Activated naive CD8-positive, alpha-beta T cell treated with anti-CD3 and anti-CD28 coated beads, Interleukin-2, amount 10 ng/mL, durations not matched to agents 7 days and 5 days (primary cell): ENCODE results near the gene ZNF512B. TPM values are rescaled to one million over a fixed set of nuclear protein-coding genes. Genes with fewer than 3 reads are reported as not detected.

Source experiments
- ATAC-seq: fragments of 150-1000 bp; cut with Tn5 transposase; one replicate; pipeline ENCODE4 v1.10.0; 2021; ENCODE audit warnings: low read depth, moderate library complexity
- POLR2A ChIA-PET: fragments of 350-600 bp; sonication (Branson Sonifier 250); formaldehyde crosslinking; loops from one replicate; lab custom pipeline; 2021; ENCODE audit warnings: antibody characterized with exemption; lab: Charles Lee
- DNase-seq: peaks from one replicate; pipeline ENCODE4 v3.0.0; 2021
- H3K27ac Mint-ChIP-seq: one replicate; pipeline ENCODE4 v1.8.0; 2022; ENCODE audit warnings: mild to moderate bottlenecking, mixed read lengths
- H3K27me3 Mint-ChIP-seq: one replicate; pipeline ENCODE4 v1.8.0; 2022; ENCODE audit warnings: mild to moderate bottlenecking, moderate library complexity, mixed read lengths
- H3K36me3 Mint-ChIP-seq: one replicate; pipeline ENCODE4 v1.8.0; 2021; ENCODE audit warnings: mild to moderate bottlenecking, mixed read lengths
- H3K4me1 Mint-ChIP-seq: one replicate; pipeline ENCODE4 v1.8.0; 2021; ENCODE audit warnings: mixed read lengths
- H3K4me3 Mint-ChIP-seq: one replicate; pipeline ENCODE4 v1.8.0; 2022; ENCODE audit warnings: mild to moderate bottlenecking, moderate library complexity, mixed read lengths
- H3K9me3 Mint-ChIP-seq: one replicate; pipeline ENCODE4 v1.8.0; 2021; ENCODE audit warnings: mixed read lengths
- total RNA-seq, 2 experiments: library from RNA; stranded (reverse); gene quantifications; one replicate each; pipeline ENCODE4 v1.2.3, GENCODE V29; 2021

The ZNF512B gene
- total RNA-seq, 2 experiments from 2014 or later: 15.4 TPM

DNA sequence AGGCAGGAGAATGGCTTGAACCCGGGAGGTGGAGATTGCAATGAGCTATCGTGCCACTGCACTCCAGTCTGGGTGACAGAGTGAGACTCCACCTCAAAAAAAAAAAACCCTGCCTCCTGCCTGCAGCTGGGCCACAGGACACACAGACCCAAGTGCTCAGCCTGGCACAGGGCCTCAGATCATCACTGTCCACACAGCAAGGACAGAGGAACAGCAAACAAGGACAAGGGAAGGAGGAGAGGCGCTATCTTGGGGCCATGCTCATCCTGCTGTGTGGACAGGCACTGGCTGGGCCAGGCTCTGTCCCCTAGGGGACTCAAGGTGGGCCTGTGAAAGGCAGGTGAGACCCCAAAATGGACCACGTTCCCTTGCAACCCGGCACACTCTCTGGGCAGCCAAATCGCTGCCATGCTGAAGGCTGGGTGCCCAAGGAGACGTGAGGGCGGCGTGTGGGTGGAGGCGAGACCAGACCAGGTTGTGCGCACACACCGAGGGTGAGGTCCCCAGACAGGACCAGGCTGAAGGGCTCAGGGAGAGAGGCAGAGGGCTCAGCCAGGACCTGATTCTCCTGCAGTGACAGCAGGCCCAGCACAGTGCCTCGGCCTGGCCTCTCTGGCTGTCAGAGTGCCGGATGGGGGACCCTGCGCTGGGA, 22.6 kb downstream of the ZNF512B start:
- Mint-ChIP-seq H3K27me3 (no peaks in the 10 kb centered on the region), H3K36me3 (peaks cover 2% of the 10 kb centered on the region), H3K4me3 (peak overlapping the region; percentile 53), H3K27ac (peak overlapping the region; percentile 36), H3K4me1 (peaks cover 22% of the 10 kb centered on the region), H3K9me3 (no peaks in the 10 kb centered on the region)
- POLR2A ChIA-PET: interaction anchor here (0.7 kb wide), 1 partner anchor 919 kb away, joined by 3 read pairs; no protein-coding TSS in a partner anchor
- DNase-seq: no peak
- ATAC-seq: no peak

DNA sequence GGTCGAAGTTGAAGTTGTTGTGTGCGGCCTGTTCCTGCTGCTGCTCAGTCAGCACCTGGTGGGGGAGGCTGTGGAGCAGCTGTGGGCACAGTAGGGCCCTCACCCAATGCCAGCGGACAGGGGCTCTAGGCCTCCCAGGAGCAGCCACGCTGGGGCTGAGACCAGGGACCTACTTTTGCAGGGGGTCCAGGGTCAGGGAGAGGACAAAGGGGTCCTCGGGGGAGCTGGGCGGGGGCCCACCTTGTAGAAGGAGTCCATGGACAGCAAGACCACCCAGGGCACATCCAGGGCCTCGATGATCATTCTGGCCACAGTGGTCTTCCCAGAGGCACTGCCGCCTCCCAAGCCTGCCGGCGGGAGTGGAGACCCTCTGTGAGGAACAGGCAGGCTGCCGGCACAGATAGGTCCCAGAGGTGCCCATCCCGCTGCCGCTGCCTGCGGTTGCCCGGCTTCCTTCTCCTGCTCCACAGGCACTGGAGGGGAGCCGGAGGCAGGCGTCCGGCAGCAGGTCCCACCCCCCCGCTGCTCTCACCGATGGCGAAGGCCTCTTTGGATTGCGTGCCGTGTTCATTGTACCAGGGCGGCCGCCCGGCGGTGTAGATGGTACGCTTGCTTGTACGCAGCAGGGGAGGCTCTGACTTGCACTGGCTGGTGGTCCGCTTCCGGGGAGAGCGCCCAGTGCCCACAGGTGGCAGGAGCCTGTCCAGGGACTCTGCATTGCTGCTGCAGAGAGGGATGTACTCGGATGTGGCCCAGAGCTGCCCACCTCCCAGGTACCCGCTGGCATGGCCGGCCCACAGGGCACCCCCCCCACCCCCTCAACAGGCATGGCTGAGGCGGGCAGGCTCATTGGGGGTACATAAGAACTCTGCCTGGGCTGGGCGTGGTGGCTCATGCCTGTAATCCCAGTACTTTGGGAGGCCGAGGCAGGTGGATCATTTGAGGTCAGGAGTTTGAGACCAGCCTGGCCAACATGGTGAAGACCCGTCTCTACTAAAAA, 23.5 kb downstream of the ZNF512B start:
- H3K4me3 Mint-ChIP-seq: no peak overlapping the region
- no peaks in the 10 kb centered on the region for H3K27me3 Mint-ChIP-seq
- POLR2A ChIA-PET: no interaction called here
- peaks cover 26% of the 10 kb centered on the region for H3K4me1 Mint-ChIP-seq
- no peak for ATAC-seq
- H3K9me3 Mint-ChIP-seq: no peaks in the 10 kb centered on the region
- no peak for DNase-seq
- peaks cover 2% of the 10 kb centered on the region for H3K36me3 Mint-ChIP-seq
- H3K27ac Mint-ChIP-seq: peak overlapping the region; percentile 30

DNA sequence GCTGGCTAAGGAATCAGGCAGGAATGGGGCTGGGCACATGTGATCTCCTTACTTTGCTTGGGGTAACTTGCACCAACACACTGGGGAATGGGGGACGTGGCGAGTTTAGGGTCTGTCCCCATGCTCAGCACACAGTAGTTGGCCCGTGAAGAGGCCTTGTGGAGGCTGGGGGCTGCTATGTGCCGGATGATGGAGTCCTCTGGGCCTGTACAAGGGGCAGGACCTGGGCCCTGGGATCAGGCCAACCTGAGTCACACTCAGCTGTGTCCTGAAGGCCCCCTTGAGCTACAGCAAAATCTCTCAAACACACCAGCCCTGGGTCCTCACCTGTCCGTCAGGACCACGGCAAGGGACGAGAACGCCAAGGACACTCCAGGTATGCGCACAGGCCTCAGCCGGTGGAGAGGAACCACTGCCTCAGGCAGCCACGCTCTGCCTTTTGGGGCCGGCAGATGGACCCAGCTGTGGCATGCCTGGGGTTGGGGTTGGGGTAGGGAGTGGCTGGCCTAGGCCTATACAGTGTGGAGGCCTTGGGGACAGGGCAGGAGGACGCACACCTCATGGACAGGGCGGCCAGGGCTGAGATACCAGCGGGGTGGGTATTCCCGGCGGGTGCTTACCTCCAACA, 24.6 kb downstream of the ZNF512B start:
- no peak overlapping the region for H3K27ac Mint-ChIP-seq
- ATAC-seq (no peak), DNase-seq (no peak)
- no peaks in the 10 kb centered on the region for H3K9me3 Mint-ChIP-seq
- no peak overlapping the region for H3K4me3 Mint-ChIP-seq
- peaks cover 28% of the 10 kb centered on the region for H3K4me1 Mint-ChIP-seq
- H3K27me3 Mint-ChIP-seq: no peaks in the 10 kb centered on the region
- POLR2A ChIA-PET: no interaction called here
- peaks cover 2% of the 10 kb centered on the region for H3K36me3 Mint-ChIP-seq

DNA sequence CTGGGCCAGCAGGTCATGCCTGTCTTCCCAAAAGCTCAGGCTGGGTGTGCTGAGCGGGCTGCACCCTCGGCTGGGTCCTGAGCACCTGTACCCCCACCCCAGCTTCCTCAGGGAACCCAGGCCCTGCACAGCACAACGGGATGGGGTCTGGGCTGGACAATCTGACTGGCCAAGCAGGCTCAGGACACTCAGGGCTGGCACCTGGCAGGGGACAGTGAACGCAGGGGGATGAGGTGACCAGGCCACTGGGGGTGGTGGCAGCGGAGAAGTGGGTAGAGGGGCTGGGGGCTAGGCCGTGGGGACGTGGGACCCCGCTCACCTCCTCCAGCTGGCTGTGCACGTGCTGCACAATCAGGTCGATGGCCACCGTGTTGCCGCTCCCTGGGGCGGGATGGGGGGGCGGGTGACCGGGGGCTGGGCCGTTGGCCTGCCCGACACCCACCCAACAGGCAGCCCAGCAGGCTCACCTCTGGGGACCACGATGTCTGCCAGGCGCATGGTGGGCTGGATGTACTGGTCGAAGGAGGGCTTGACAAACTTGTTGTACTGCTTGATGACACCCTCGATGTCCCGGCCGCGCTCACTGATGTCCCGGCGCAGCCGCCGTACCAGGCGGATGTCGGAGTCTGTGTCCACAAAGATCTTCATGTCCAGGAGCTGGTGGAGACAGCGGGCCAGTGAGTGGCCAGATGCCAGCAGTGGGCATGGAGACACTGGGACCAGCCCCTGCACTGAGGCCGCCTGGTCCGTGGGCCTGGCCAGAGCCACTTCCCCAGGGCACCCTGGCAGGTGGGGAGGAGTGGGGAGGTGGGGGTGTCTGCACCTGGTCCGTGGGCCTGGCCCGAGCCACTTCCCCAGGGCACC, 25.4 kb downstream of the ZNF512B start:
- Mint-ChIP-seq H3K9me3 (no peaks in the 10 kb centered on the region), H3K27me3 (no peaks in the 10 kb centered on the region), H3K27ac (no peak overlapping the region), H3K4me3 (no peak overlapping the region), H3K36me3 (peaks cover 2% of the 10 kb centered on the region), H3K4me1 (peaks cover 28% of the 10 kb centered on the region)
- no peak for ATAC-seq
- DNase-seq: no peak
- POLR2A ChIA-PET: no interaction called here

DNA sequence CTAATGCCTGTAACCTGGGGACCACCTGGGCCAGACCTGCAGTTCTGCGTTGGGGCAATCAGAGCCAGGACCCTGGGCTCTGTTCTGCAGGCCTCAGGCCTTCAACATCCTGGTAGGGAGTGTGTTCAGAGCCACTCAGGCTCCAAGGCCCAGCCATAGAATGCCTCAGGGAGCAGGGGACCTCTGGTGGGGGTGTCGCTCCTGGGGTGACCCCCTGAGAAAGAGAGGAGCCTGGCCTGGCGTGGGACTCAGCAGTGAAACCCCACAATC, 26.0 kb downstream of the ZNF512B start:
- no peak overlapping the region for H3K4me3 Mint-ChIP-seq
- H3K4me1 Mint-ChIP-seq: peaks cover 23% of the 10 kb centered on the region
- POLR2A ChIA-PET: no interaction called here
- H3K36me3 Mint-ChIP-seq: peaks cover 2% of the 10 kb centered on the region
- H3K9me3 Mint-ChIP-seq: no peaks in the 10 kb centered on the region
- no peak for ATAC-seq
- H3K27me3 Mint-ChIP-seq: no peaks in the 10 kb centered on the region
- DNase-seq: no peak
- no peak overlapping the region for H3K27ac Mint-ChIP-seq

DNA sequence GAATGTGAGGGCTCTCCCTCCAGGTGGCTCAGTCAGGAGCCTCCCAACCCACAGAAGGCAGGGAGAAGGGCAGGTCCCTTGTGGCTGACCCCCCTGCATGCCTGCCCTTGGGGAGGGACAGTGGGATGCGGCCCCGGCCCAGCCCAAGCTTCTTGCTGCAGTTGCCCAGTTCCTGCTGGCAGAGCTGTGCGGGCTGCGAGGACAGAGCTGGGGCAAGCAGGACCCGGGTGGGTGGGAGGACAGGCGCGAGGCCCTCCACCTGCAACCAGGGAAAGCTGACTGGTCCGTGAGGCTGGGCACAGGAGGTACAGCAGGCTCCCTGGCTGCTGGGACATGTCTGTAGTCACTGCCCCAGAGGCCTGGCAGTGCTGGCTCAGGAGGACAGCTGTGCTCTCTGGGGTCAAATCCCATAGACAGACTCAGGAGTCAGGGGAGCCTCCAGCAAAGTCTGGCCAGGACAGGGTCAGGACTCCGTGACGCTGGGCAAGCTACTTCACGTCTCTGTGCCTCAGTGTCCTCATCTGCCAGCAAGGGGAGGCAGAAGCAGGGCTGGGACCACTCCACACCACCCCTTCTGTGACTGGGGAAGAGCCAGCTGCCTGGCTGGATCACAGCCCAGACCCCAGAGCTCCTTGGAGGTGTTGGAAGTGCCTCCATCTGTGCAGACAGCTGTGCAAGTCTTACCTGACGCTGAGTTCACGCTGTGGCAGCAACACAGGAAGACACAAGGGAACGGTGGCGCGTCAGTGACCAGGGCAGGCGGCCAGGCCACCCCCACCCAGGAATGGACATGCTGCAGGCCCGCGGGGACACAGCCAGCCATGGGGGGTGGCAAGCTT, 26.5 kb downstream of the ZNF512B start:
- no peak overlapping the region for H3K27ac Mint-ChIP-seq
- peaks cover 19% of the 10 kb centered on the region for H3K4me1 Mint-ChIP-seq
- peaks cover under 1% of the 10 kb centered on the region for H3K36me3 Mint-ChIP-seq
- POLR2A ChIA-PET: no interaction called here
- DNase-seq: no peak
- H3K4me3 Mint-ChIP-seq: no peak overlapping the region
- H3K27me3 Mint-ChIP-seq: no peaks in the 10 kb centered on the region
- no peaks in the 10 kb centered on the region for H3K9me3 Mint-ChIP-seq
- ATAC-seq: no peak

DNA sequence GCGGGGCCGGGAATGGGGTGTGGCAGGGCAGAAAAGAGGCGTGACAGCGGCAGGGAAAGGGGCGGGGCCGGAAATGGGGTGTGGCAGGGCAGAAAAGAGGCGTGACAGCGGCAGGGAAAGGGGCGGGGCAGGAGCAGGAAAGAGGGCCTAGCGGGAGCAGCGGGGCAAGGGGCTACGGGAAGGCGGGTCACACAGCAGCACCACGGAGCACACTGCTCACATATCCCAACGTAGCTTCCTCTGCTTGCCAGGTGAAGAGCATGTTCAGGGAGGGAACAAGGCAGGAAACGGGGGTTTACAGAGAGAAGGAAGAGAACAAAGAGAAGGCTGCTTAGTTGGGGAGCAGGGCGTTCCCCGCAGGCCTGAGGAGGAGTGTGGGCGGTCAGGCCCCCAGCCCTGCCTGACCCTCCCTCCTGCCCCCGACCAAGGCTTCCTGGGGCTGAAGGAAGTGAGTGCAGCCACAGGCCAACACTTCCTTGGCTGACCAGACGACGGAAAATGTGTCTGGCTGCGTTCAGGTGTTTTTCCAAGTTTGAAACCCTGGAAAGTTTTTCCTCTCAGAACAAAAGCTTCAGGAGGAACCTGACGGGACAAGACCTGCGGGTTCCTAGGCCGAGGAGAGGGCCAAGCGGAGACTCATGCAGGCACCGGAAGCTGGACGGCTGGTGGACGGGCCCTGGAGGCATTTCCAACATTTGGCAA, 27.3 kb downstream of the ZNF512B start:
- Mint-ChIP-seq H3K27me3 (no peaks in the 10 kb centered on the region), H3K4me1 (peaks cover 14% of the 10 kb centered on the region), H3K27ac (peak overlapping the region; percentile 90), H3K36me3 (peaks cover 5% of the 10 kb centered on the region), H3K4me3 (peak overlapping the region; percentile 63), H3K9me3 (no peaks in the 10 kb centered on the region)
- POLR2A ChIA-PET: interaction anchor here (1.5 kb wide), 1 partner anchor 14 kb away, joined by 8 read pairs; the partner anchor contains the start of gene UCKL1
- no peak for ATAC-seq
- DNase-seq: peak; percentile 71

DNA sequence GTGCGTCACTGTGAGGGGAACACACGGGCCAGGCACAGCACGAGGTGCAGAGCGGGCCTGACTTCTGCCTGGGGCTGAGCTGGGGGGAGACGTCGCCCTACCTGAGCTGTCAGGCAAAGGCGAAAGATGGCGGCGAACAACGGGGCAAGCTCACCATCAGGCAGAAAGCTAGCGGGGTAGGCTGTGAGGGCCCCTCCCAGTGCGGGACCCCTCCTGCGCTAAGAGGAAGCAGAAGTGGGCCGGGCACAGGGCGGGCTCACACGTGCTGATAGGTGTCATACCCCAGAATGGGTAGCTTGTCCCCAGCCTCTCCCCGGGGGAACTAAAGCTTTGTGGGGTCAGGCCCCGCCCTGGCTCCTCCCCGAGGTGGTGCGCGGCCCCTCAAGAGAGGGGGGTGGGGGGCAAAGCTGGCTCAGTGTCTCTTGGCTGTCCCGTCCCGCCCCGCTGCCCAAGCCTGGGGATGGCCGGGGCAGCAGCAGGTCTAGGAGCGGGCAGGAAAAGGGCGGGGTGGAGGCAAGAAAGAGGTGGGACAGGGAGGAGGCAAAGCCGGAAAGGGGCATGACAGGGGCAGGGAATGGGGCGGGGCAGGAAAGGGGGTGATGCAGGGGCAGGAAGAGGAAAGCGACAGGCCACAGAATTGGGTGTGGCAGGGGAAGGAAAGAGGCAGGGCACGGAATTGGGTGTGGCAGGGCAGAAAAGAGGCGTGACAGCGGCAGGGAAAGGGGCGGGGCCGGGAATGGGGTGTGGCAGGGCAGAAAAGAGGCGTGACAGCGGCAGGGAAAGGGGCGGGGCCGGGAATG, 28.2 kb downstream of the ZNF512B start:
- Mint-ChIP-seq H3K4me3 (peak overlapping the region; percentile 55), H3K27ac (peak overlapping the region; percentile 80), H3K27me3 (no peaks in the 10 kb centered on the region), H3K4me1 (peaks cover 11% of the 10 kb centered on the region), H3K9me3 (no peaks in the 10 kb centered on the region), H3K36me3 (peaks cover 5% of the 10 kb centered on the region)
- POLR2A ChIA-PET: interaction anchor here (0.7 to 1.5 kb wide), 4 partner anchors 15 to 421 kb away, joined by 3 to 8 read pairs (median 4); partner anchors contain the start of genes PPDPF and UCKL1
- DNase-seq (peak; percentile 80), ATAC-seq (peak; percentile 79)

DNA sequence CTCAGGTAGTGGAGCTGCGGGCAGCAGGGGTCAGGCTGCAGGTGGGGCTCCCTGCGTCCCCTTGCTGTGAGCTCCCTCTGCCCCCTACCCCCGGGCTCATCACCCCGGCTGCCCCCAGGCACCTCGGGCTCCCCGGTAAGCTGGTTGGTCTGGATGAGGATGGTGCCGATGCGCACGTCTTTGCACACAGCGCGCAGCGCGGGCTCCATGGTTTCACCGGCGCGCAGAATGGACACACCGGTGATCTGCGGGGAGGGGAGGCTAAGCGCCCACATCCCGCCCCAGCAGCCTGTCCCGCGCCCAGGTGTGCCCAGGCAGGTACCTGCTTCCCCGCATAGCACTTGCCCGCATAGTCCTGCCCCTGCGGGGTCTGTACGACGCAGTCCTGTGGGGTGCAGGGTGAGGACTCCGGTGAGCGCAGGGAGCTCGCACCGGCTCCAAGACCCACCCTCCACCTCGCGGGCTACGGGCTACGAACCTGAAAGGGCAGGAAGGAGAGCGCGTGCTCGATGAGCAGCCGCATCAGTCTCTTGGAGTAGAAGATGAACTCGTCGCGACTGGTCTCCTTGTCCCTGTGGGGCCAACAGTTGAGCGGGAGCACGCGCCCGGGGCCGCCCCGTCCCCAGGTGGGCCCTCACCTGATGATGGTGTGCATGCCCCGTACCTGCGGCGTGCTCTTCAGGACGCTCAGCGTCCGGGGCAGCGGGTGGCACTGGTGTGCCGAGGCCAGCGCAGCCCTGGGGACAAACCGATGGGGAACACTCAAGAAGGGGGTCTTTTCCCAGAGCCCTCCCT, 29.1 kb downstream of the ZNF512B start:
- Mint-ChIP-seq H3K9me3 (no peaks in the 10 kb centered on the region), H3K27me3 (no peaks in the 10 kb centered on the region), H3K36me3 (peaks cover 8% of the 10 kb centered on the region), H3K4me1 (peaks cover 11% of the 10 kb centered on the region), H3K4me3 (no peak overlapping the region), H3K27ac (peak overlapping the region; percentile 80)
- ATAC-seq (no peak), DNase-seq (no peak)
- POLR2A ChIA-PET: interaction anchor here (1.2 to 1.5 kb wide), 3 partner anchors 16 to 420 kb away, joined by 3 to 8 read pairs (median 4); partner anchors contain the start of genes PPDPF and UCKL1

DNA sequence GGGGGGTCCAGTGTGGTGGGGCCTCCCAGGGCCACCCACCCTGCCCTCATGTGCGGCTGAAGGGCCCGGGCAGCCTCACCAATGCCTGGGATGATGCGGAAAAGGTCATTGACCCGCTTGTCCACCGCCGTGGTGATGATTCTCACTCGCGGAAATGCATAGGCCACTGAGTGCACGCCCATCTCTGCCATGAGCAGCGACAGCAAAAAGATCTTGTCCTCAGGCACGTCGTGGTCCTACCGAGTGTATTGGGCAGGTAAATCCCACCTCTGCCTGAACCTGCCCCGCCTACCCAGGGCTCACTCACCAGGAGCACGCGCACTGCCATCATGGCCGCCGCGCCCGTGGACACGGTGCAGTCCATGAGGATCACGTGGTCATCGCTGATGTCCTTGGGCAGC, 29.7 kb downstream of the ZNF512B start:
- Mint-ChIP-seq H3K27ac (no peak overlapping the region), H3K27me3 (no peaks in the 10 kb centered on the region), H3K9me3 (no peaks in the 10 kb centered on the region), H3K4me1 (peaks cover 11% of the 10 kb centered on the region), H3K4me3 (no peak overlapping the region), H3K36me3 (peaks cover 8% of the 10 kb centered on the region)
- POLR2A ChIA-PET: no interaction called here
- ATAC-seq (no peak), DNase-seq (no peak)
